ENCODE data around the gene ACMSD.

DNA sequence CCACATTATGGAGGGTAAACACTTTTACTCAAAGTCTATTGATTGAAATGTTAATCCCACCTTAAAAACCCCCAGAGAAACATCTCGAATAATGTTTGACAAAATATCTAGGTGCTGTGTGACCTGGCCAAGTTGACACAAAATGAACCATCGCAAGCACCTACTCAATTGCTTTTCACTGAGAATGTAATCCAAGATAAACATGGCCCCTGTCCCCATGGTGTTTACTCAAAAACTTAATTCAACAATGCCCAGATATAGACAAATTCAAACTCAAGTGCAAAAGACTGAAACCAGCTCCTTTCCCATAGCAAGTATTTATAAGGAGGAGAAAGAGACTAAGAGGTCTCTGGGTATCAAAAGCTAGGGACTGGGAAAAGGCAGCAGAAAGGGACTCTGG lies 15.0 kb upstream of the ACMSD start:
- TF ChIP-seq, protein P1, sequence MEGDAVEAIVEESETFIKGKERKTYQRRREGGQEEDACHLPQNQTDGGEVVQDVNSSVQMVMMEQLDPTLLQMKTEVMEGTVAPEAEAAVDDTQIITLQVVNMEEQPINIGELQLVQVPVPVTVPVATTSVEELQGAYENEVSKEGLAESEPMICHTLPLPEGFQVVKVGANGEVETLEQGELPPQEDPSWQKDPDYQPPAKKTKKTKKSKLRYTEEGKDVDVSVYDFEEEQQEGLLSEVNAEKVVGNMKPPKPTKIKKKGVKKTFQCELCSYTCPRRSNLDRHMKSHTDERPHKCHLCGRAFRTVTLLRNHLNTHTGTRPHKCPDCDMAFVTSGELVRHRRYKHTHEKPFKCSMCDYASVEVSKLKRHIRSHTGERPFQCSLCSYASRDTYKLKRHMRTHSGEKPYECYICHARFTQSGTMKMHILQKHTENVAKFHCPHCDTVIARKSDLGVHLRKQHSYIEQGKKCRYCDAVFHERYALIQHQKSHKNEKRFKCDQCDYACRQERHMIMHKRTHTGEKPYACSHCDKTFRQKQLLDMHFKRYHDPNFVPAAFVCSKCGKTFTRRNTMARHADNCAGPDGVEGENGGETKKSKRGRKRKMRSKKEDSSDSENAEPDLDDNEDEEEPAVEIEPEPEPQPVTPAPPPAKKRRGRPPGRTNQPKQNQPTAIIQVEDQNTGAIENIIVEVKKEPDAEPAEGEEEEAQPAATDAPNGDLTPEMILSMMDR (IDR thresholded peaks at IDR 0.05; ENCODE audit: insufficient read depth, low read length), result no peak
- no peak for TF ChIP-seq POLR2AphosphoS5 (IDR thresholded peaks at IDR 0.05; ENCODE audit: low read depth)

Measured in HL-60 (cell line).